Endometrial microvascular endothelial cells (primary cell): ENCODE results near the gene PER2. TPM values are rescaled to one million over a fixed set of nuclear protein-coding genes. Genes with fewer than 3 reads are reported as not detected.

Experiments
- in situ Hi-C: cut with HindIII; loops from 2 replicates; pipeline ENCODE4 v1.10.0; 2017; ENCODE audit warnings: low sequenced_read_pairs, low pct_unique_long_range_greater_than_20kb; ENCODE audit errors: inconsistent ontology term
- total RNA-seq: library from RNA; depleted of rRNA; stranded (reverse); fragments of >200 nt; gene quantifications from one replicate; pipeline ENCODE4 v1.2.3, GENCODE V29; 2015; ENCODE audit errors: inconsistent ontology term

Gene PER2
- total RNA-seq, 1 donor from 2014 or later, result 1.4 TPM

DNA sequence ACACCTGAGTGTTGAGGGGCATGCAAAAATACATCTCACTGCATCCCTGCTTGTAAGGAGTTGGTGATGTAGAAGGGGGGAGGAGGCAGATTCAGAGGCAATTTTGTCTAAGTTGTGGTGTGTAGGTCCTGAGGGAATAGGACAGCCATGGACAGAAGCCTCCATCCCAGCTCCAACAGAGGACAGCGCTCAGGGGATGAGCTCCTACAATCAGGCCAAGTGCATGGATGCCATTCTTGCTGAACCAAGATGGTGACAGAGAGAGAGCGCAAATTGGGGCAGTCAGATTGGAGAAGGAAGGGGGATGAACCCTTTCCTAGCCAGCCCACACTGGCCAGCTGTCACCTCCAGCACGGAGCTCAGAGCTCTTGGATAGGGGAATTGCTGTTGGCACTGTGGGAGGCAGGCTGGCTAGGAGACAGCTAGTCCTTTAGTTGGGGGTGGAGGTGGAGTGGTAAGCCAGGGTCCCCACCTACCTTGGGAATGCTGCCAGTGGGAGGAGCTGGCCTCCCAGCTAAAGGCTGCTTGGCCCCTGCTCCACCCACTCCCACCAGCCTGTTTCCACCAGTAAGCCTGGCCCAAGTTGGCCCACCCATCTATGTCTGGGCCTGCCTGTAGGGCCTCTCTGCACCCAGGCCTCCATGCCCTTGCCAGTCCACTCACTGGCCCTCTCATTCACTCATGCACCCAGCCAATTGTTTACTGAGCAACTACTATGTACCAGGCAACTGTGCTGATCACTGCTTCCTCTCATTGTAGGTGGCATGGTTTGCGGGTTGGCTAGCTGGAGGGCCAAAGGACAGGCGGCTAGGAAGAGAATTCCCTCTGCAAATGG lies 2.5 kb upstream of the PER2 start:
- in situ Hi-C loops, result no loop called here

DNA sequence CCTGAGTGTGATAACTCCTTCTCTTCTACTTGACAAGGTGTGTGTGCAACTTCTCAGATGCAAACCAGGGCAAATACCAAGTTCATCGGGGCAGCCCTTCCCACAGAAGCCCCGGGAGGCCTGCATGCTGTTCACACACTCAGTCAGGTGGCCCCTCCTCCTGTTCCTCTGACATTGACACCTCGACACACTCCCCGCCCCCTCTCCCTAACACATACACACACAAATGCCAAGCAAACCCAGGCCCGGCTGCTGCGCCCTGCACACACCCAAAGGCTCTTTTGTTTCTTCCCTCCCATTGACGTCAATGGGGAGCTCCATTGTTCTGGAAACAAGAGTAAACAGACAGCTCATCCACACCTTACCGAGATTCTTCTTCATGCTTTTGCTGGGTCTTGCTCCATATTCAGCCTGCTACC lies 1.7 kb upstream of the PER2 start:
- in situ Hi-C loops, result no loop called here

DNA sequence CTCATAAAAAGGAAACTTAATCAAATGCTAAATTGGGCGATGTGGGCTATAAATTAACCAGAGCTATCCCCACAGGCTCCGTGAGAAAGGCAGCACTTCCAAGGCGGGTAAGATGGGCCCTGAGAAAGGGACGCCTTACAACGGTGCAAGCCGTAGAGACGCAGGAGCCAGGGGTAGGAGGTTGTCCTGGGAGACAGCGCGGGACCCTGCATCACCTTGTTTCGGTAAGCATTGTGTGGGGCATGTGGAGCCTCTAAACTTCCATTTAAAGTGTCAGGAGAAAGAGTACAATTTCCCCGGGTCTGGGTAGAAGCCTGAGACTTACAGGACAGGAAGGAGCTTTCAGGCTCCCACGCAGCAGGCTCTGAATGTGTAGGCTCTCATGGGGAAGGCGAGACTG lies 1.2 kb upstream of the PER2 start:
- in situ Hi-C loops, result no loop called here

DNA sequence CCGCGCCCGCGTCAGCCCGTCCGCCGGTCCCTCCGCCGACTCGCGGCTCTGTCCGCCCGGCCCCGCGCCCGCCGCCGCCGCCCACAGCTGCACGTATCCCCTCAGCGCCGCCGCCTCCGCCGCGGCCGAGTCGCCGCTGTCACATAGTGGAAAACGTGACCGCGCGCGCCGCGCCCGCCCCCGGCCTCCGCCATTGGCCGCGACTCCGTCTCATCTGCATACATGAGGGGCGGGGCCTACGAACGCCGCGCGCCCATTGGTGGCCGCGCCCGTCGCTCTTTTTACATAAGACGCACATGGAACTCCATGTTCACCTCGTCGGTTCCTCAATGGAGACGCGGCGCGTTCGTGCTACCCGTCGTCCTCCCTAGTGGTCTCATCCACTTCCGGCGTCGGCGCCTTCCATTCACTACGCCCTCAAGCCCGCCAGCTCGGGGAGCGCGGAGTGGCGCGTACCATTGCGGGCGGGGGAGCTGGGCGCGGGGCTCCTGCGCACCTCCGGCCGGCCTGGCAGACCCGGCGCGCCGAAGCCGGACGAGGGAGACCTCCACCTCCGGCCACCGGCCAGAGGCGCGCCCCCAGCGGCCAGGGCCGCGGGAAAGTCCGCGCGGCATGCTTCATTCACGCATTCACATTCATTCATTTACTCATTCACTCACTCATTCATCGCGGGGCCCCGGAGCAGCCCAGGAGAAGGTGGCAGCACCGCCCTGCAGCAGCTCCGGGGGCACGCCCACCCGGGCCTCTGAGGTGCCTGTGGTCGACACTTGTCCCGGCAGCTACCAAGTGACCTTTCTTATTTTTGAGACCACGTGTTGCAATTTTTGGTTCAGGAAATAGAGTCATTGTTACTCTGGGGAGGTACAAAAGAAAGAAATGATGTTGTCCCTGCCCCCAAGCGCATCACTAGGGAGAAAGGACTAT lies 502 bp upstream of the PER2 start:
- in situ Hi-C loops, result no loop called here

DNA sequence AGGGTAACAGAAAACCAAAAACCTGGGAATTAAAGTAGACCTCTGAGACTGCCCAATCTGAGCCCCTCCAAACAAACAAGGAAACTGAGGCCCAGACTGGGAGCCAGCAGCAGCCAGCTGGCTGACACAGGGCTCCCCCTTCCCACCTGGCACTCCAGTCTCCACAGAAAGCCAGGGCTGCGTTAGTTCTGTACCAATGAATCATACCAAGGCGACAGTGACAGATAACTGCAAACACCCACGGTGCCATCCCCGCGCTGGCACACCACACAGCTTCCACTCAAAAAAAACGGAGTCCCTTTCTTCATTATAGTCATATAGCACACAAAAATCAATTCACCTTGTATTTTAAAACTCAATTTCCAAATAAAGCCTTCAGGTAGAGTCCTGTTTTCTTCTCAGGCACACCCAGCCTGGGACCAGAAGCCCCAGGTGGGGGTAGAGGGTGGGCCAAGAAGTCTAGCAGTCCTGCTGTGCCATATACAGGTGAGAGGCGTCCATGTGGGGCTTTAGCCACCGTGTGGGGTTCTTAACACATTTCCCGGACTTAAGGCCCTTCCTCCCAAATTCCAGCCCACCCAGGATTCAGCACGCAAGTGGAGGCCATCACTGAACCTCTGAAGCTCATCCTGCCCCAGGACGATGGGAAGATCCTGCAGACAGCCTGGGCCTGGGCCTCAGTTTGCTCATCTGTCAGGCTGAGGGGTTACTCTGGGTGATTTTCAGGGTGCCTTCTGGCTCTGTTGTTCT lies 1.2 kb downstream of the PER2 start:
- in situ Hi-C loops, result no loop called here

DNA sequence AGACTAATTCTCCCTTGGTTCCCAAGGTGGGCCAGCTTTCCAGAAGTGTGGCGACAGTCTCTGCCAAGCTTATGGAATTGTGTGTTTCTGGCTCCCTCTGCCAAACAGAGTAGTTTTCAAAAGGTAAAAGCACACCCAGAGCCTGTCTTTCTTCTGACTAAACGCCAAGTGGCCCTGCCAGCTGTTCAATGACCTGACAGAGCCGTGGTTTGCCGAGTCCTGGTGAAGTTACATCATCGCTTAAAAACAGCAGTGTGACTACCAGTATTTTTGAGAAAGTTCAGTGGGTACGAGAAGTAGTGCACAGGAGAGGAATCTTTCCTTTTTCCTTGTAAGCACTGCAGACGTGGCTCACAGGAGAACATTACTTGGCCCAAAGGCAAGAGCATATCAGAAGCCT lies 1.9 kb downstream of the PER2 start:
- in situ Hi-C loops, result no loop called here

DNA sequence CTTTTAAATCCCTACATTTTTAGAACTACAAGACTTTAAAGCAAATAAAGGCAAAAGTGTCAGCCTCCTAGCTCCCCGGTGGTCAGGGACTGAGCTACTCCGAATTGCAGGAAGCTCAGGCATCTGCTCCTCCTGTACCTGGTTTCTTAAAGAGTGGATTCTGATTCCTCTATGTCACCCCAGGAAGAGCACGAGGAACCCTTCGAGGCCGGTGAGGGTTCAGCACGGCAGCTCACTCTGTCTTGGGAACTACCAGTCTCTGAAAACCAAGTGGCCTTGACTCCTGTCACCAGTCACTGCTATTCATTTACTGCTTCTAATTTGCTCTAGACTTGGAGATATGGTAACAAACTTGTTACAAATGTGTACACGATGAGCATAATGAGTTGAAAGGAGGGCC lies 2.3 kb downstream of the PER2 start:
- in situ Hi-C loops, result no loop called here

DNA sequence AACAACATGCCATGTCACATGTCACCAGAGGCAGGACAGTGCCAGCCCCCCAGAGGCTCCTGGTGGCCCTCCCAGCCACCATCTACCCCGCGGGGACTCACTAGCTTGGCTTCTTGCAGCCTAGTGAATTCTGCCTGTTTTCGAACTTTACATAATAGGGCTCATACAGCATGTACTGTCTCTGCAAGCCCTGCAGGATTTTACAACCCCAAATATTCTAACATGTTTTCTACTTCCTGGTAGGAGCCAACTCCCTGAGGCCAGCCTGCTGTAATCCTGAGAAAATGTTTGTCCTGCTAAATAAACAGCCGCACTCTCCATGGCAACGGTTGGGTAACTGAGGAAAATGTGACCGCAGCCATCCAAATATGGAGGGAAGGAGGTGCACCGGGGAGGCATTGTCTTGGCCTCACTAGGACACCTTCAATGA lies 2.7 kb downstream of the PER2 start:
- in situ Hi-C loops, result no loop called here

DNA sequence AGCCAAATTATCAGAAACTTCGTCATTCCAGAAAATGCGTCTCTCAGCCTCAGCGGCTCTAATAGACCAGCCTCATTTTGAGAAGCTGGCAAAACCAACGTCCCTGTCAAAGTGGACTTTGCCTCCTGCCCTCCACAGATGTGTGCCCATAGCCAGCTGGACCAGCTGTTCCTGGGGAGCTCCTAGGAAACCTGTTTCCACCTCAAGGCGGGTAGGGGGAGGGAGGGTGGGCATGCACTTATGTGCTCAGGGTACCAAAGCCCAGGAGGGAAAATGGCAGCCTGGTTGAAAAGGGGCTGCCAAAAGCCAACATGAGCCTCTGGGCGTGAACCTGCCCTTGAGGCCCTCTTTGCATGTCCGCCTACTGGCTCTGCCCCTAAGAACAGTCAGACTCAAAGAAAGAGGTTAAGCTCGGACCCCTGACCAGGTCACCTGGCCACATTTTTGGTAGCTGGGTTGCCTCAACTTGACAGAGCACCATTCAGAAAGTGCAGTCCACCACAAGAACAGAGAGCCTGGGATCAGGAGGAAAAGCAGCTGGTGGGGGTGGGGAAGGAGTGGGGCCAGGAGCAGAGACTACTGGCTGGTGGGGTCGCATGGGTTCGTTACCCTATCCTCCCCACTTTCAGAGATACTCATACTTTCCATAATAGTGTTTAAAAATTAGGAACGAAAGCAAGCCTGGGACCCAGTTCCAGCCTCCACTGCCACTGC lies 3.5 kb downstream of the PER2 start:
- in situ Hi-C loops, result no loop called here

DNA sequence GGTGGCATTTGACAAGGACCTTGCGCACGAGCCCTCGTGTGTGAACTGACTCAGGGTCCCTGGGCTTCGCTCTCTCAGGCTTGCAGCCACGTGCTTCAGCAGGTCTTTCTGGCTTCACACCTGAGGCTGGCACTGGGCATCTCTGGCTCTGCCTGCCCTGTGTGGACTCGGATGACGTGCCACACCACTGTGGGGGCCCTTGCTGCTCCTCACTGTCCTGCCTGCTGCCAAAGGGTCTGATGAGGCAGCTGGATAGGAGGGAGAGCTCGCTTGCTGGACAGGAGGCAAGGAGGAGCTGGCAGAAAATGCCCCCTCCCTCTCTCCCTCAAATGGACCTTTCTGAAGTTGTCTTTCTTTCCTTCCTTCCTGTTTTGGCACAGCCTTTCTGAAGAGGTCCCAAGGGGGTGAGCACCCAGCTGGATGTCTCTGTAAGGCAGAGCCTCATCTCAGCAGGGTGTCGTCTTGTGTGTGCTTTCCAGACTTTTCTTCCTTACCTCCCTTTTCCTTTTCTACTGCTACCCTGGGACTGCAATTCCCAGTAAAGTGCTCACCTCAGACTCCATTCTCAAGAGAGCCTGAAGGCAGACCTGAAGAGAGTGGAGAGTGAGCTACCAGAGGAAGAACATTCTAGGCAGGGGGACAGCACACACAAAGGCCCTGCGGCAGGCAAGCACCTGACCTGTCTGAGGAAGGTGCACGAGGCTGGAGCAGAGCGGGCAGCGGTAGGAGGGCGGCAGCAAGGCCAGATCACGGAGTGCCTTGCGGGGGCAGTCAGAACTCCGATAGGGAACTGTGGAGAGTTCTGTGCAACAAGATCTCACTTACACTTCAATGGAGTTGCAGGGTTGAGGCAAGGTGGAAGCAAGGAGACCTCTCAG lies 5.3 kb downstream of the PER2 start:
- in situ Hi-C loops, result no loop called here

DNA sequence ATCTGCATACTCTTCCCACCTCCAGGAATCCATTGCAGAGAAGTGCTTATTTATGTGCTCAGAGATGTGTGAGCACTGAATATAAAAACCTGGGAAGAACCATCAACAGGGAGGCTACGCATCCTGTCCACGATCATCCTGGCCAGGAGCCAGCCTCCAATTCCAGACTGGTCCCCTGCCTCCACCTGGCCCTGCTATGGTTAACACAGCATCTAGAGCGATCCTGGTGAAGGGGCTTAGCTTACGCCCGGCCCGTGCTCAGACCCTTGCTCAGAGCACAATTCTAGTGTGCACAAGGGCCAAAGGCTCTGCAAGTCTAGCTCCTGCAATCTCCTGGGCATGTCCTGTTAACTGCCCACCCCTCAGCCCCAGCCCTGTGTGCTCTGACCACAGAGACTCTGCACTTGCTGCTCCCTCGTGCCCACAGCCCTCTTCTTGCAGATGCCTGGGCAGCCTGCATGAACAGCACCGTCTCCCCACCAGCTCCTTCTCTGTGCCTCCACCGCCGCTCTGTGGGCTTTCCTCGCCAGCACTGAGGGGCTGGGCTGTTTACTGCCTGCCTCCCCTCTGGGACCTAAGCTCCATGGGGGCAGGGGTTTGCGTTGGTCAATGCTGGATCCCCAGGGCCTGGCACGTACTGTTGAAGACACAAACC lies 6.5 kb downstream of the PER2 start:
- in situ Hi-C loops, result no loop called here

DNA sequence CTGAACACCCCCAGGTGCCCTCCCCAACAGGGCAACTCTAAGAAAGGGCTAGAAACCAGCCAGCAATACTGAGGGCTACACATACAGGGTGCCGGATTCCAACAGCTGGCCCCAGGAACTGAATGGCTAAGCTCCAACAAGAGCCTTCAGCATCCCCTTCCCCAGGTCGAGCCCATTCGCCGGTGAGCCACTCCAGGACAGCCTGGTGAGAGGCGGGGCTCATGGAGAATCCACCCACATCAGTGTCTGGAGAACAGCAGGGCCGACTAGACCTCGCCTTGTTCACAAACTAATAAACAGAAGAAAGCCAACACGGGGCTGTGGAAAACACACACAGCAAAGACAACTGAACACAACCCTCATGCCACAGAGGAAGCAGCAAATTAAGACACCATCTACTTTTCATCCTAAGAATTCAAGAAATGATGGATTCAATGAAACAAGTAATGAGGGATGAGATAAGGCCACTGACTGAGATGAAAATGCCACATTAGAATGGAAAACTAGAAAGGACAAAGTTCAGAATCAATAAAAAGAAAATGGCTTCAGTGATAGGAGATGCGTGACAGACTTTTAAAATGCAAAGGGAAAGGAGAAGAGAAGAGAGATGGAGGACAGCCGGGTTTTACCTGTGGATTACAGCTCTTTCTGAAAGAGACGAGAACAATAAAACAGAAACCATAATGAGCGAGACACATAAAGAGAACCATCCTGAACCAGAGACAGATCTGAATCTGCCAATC lies 8.2 kb downstream of the PER2 start:
- in situ Hi-C loops, result no loop called here

DNA sequence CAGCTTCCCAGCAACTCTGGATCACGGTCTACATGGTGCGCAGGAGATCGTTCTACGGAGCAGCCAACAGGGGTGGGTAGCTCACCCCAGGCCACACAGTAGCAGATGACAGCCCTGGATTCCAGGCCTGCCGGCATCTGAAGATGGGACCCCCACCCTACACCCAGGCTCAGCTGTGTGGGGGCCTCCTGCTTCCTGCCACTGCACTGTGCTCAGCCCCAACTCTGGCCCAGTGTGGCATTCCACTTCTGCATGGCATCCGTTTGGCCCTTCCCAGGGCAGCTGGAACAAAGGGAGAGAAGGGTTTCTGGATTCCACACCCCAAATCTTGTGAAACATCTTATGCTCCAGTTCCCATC lies 9.1 kb downstream of the PER2 start:
- in situ Hi-C loops, result no loop called here

DNA sequence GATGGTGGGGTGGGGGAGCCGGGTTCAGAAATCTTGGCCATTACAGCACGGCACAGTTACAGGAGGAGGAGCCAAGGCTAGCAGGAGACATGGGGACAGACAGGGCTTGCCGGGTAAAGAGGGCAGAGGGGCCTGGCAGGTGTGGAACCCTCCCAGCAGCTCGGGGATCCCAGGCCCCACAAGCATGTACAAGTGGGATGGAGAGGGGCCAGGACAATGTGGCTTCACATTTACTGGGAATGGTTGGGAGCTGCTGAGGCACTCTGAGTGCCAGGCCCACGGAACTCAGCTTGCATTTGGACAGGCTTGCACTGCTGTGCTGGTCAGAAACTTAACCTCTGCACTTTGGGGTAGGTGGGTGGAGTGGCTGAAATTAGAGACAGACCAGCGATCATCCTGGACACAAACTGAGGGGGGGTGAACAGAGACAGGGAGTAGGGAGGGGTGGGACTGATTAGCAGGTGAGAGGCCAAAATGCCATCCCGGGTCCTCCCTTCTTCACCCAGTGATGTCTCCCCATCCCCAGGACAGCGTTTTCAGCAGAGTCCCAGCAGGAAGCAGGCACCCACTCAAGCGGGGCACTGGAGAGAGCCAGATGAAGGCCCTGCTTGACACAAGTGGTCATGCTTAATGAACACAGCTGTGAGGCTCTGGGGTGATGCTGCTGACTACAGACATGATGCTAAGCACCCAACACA lies 9.6 kb downstream of the PER2 start:
- in situ Hi-C loops, result no loop called here

DNA sequence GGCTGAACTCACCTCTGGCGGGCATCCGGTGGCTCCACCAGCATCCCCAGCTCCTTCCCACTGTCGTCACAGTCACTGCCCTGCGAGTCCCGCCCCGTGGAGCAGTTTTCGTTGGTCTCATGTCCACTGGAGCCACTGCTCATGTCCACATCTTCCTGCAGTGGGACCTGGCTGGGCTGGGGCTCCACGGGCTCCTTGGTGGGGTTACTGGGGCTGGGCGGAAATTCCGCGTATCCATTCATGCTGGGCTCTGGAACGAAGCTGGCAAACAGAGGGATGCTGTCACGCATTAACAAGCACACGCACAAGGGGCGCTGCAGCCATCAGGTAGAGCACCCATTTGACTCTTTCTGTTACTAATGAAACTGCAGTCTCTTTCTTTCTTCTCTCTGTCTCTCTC lies 10.7 kb downstream of the PER2 start:
- in situ Hi-C loops, result no loop called here

DNA sequence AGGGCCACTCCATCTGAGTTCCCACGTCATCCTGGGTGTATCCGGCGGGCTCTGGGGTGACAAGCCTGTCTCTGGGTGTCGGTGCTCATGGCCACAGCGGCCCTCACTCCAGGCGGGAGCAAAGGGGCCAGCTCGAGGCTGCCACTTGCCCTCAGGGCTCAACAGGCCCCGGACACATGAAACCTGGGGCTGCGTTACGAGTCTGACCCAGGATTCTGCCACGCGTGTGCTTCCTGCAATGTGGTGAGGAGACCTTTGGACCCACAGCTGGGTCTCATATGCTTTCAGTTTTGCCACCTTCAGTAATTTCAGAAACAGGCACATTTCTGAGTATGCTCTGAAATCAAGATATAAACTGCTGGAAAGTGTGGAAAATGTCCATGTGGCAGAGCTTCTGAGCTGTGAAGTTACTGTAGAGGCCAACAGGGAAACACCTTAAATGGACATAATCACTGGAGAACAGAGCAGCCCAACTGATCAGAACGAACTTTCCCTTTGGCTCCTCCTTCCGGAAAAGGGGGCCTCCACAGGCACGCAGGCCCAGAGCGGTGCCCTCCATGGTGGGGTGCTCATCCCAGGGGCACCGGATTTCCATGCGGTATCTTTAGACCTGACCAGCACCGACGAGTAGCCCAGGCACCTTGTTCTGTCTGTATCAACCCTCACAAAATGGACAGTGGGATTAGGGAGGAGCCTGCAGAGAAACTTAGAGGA lies 14.1 kb downstream of the PER2 start:
- in situ Hi-C loops, result no loop called here
